Activated CD8-positive, alpha-beta memory T cell treated with anti-CD3 and anti-CD28 coated beads for 4 hours (primary cell): Measurements from ENCODE around the gene LARP1B.
"Not testable (repeated sequence)": the region's sequence is repeated elsewhere in the genome, so short reads cannot be mapped to it uniquely, and the experiment has no call there.

ENCODE experiments used
- DNase-seq, 2 donors: peaks; one replicate each; pipeline ENCODE4 v3.0.0-alpha.2; 2020; ENCODE audit warnings: low read depth in 2 of 2

The LARP1B gene

DNA sequence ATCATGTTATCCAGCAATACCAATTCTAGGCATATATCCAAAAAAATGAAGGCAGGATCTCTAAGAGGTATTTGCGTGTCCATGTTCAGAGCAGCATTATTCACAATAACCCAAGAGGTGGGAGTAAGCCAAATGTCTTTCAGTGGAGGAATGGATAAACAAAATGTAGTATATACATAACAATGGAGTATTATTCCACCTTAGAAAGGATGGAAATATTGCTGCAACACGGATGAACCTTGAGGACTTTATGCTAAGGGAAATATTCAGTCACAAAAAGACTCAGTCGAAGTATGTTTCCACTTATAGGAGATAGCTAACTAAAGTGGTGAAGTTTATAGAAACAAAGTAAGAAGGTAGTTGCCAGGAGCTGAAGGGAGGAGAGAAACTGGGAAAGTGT is 74.3 kb downstream of the LARP1B start:
- no peak for DNase-seq

- no peak for DNase-seq
These were observed 80.8 kb downstream of the LARP1B start for GRCh38 chr4:128141866-128142265.

DNA sequence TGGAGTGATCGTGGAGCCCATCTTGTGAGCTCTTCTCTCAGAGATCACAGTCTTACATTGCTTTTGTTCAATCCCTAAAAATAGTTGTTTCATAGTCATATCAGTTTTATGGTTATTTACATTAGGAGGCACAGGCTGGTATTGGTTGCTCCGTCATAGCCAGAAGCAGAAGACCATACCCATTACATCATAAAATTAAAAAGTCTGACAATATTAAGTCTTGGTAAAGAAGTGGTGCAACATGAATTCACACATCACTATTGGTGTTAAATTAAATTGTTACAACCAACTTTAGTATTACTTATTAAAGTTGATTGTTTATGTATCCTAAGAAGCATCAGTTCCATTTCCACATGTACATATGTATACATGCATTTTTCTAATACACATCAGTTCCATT is 84.6 kb downstream of the LARP1B start:
- DNase-seq = no peak

- no peak for DNase-seq
These were observed 92.7 kb downstream of the LARP1B start for GRCh38 chr4:128153800-128154199.

GRCh38 chr4:128155231-128155855 is 94.2 kb downstream of the LARP1B start:
- no peak for DNase-seq

- no peak for DNase-seq
These were observed 94.9 kb downstream of the LARP1B start for GRCh38 chr4:128155874-128156456.

- not testable (repeated sequence) for DNase-seq
These were observed 95.4 kb downstream of the LARP1B start for GRCh38 chr4:128156472-128156871.

GRCh38 chr4:128158894-128159293 is 97.8 kb downstream of the LARP1B start:
- no peak for DNase-seq

DNA sequence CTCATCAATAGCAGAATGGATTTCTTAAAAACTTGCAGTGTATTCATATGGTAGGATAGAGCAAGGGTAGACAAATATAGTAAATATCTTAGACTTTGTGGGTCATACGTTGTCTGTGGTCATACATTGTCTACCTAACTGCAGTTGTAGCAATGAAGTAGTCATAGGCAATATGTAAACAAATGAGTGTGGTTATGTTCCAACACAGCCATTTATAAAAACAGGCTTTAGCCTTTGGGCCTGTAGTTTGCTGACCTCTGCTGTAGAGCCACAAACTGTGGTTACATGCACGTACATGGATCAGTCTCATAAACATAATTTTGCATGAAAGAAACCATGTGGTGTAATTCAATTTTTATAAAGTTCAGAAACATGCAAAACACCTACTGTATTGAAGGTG is 98.9 kb downstream of the LARP1B start:
- no peak for DNase-seq

- DNase-seq = no peak
These were observed 100.0 kb downstream of the LARP1B start for GRCh38 chr4:128161138-128161537.

- DNase-seq = no peak
These were observed 101.3 kb downstream of the LARP1B start for GRCh38 chr4:128162434-128162833.

DNA sequence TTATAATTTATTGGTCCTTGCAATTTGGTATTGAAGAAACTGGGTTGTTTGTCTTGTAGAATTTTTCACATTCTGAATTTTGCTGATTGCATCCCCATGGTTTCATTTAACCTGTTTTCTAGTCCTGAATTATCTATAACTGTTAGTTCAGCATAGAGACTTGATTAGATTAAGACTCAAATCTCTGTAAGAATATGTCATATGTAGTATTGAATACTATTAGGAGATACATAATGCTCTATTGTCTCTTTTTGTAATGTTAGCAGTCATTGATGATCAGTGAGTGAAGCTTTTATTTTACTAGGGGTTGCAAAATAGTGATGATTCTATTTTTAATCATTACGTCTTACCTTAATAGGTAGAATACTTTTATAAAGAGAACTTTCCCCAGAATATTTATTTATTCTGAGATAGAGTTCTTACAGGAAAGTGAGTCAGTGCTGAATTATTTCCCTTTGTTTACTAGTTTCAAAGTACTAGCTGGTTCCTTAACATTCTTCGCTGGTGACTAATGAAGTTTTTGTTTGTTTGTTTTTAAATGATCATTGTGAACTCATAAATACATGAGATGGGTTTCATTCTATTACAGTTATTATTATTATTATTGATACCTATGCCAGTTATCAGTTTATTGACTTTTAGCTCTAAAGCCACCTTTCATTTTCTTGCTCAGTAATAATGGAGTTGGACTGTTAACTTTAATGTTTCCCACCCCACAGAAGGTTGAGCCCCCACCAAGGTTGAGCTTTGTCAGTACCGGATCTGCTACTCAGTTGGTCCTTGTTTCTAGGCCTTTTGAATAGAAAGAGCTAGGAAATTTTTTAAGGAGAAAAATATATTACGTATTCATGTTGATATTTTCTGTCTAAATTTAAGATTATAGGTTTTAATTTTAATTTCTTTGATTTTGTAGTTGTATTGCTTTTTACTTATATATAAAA is 102.3 kb downstream of the LARP1B start:
- no peak for DNase-seq

GRCh38 chr4:128166982-128167381 is 105.9 kb downstream of the LARP1B start:
- DNase-seq = no peak

DNA sequence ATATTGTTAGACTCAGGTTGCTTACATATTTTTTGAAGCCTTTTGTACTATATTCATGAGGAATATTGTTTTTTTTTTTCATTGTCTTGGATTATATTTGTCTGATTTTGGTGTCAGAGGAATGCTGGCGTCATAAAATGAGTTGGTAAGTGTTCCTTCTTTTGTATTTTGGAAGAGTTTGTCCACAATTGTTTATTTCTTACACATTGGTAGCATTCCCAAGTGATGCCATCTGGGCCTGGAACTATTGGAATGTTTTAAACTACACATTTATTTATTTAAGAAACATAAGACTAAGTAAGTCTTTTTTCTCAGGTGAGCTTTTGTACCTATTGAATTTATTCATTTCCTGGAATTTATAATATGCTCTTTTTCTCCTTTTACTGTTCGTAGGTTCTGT is 107.6 kb downstream of the LARP1B start:
- DNase-seq = no peak

DNA sequence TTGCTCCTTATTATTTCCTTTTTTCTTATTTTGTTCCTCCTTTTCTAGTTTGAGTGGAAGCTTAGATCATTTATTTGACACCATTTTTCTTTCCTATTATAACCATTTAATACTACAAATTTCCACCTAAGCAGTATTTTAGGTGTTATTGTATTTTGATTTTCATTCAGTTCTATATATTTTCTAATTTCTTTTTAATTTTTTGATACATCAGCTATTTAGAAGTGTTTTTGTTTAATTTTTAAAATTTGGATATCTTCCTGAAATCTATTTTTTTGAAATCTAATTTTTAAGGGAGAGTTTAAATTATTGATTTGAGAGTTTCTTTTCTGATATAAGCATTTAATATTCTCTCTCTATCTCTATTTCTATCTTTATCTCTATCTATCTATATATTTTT is 108.1 kb downstream of the LARP1B start:
- DNase-seq = no peak

- no peak for DNase-seq
These were observed 115.5 kb downstream of the LARP1B start for GRCh38 chr4:128176643-128177042.

DNA sequence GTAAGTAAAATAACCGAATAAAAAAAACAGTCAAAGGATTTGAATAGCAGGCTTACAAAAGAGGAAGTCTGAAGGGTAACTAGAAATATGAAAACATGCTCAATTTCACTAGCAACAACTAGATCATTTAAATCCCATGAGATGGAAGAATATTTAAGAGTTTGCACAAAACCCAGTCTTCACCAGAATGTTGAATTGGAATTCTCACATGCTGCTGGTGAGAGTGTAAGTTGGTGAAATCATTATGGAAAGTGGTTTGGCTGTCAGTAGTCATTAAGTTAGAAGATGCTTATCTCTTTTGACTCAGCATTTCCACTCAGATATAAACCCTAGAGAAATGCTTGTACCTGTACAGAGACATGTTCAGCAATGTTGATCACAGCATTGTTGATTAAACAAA is 116.4 kb downstream of the LARP1B start:
- DNase-seq = no peak

GRCh38 chr4:128186623-128187022 is 125.5 kb downstream of the LARP1B start:
- DNase-seq = no peak

GRCh38 chr4:128191115-128191781 is 130.1 kb downstream of the LARP1B start:
- peak; percentile 19 to 52 for DNase-seq

DNA sequence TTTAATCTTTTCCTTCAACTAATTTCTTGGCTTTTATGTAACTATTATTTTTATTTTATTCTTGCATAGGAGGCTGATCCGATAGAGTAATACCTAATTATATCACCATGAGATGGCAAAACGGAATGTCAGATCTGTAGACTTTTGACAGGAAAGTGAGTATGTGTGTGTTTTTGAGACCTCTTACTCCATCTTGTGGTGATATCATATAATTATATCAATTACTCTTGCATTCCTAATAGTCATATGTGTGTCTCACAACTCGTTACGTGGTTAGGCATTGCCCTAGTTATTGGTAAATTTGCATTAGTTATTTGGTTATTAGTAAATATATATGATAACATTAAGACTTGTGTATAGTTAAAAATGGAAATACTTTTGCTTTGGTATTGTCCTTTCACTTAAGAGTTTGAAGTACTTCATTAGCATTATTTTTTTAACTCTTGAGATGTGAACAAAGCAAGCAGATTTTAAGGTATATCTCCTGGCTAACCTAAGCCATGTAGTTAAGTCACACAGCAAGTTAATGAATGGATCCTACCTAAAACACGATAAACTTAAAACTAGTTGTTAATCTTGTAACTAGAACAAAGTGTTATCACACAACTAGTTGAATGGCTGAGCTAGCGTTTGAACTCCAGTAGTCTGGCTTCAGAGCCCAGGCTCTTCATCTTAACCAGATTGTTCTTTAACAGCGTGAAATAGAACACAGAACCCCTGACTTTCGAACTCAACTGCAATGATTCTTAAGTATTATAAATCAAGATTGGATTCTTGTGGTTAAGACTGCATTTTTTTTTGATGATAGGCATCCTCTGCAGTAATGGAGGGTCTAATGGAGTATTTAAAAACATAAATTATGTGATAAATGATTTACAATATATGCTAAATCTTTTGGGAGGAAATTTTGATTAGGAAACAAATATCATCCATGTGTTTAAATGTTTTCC is 159.4 kb downstream of the LARP1B start:
- no peak for DNase-seq

DNA sequence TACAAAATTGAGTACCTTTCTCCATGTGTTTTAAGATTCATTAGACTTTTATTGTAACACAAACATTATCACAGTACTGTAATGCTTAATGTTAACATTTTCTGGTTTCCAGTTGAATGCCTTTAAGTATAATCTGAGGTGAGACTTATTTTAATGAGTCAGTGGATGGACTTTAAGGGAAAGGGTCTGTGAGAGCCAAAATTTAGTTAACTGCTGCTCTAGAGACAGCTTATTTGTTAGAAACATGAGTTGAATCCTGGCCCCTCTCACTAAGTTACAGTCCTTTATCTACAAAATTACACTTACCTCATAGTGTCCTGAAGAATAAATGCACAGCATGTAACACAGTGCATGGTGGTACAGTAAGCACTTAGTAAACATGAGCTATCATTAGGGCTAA is 160.5 kb downstream of the LARP1B start:
- no peak for DNase-seq
